HG03175 (cell line): ENCODE data around the gene BRSK2.

ENCODE experiments used
- ATAC-seq: cut with Tn5 transposase; IDR thresholded peaks from one replicate; pipeline ENCODE4 v1.9.1; 2021; ENCODE audit warnings: mild to moderate bottlenecking, moderate library complexity; ENCODE audit not compliant: unreplicated experiment

The BRSK2 gene

GRCh38 chr11:1448882-1449281 is 59.1 kb downstream of the BRSK2 start:
- no peak for ATAC-seq

DNA sequence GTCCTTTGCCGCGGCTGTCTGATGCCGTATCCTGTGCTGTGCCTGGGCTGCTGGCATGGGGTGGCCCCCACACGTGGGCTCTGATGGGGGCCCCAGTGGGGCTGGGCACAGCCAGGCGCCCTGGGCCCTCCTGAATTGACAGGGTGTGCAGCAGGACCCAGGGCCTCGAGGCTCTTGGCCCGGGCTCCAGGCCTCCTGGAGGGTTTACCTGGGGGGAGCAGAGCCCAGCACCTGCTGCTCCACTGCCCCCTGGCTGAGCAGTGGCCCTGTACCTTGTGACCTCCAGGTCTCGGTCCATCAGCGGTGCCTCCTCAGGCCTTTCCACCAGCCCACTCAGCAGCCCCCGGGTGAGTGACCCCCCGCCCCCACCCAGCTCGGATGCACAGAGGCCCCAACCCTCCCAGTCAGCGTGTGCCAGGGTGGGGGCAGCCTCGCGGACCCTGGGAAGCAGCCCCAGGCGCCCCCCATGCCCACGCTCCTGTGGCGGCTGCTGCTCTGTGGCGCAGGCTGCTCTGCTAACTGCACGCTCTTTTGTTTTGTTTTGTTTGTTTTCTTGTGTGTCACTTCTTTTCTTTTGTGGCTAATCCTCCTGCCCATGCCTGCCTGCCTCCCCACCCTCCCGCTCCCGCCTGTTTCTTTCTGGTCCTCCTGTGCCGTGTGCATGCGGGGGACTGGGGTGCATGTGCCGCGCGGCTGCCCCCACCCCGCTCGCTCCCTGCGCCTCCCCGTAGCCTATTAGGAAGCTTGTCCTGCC is 59.9 kb downstream of the BRSK2 start:
- ATAC-seq: no peak

DNA sequence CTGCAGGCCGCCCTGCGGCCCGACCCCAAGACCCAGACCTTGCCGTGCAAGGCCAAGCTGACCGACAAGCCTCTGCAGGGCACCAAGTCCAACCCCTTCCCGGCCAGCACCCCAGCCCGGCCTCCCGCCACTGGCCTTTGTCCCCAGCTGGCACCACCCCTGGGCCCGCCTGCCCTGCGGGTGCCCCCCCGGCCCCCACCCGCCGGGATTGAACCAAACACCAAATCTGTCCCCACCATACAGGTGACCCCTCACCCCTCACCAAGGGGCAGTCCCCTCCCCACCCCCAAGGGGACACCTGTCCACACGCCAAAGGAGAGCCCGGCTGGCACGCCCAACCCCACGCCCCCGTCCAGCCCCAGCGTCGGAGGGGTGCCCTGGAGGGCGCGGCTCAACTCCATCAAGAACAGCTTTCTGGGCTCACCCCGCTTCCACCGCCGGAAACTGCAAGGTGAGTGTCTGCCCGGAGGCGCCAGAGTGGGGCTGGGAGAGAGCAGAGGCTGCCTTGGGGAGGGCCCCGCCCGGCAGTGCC is 60.7 kb downstream of the BRSK2 start:
- ATAC-seq: no peak

DNA sequence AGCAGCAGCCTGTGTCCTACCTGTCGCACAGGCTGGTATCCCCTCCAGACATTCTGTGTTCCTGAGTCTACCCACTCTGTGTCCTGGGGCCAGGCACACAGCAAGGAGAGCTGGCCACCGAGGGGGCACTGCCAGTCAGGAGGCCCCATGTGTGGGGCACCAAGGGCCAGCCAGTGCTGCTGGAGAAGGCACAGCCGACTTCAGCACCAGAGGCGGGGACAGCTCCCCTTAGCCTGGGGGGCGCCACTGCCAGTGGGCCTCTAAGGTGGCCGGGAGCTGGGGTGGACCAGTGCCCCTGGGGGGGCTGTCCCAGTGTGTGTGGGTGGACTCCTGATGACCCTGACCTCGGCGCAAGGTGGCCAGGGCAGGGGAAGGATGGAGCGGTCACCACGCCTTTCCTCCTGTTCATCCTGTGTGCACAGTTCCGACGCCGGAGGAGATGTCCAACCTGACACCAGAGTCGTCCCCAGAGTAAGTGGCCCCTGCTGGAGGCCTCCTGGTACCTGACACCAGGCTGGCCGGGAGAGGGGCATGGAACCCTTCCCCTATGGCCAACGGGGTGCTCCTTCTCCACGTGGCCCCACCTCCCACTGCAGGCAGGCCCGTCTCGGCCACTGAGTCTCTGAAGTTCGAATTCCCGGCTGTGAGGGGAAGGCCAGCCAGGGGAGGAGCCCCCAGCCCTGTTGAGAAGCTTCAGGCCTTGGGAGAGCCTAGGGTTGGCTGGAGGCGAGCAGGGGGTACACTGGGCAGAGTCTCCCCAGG is 61.4 kb downstream of the BRSK2 start:
- no peak for ATAC-seq

DNA sequence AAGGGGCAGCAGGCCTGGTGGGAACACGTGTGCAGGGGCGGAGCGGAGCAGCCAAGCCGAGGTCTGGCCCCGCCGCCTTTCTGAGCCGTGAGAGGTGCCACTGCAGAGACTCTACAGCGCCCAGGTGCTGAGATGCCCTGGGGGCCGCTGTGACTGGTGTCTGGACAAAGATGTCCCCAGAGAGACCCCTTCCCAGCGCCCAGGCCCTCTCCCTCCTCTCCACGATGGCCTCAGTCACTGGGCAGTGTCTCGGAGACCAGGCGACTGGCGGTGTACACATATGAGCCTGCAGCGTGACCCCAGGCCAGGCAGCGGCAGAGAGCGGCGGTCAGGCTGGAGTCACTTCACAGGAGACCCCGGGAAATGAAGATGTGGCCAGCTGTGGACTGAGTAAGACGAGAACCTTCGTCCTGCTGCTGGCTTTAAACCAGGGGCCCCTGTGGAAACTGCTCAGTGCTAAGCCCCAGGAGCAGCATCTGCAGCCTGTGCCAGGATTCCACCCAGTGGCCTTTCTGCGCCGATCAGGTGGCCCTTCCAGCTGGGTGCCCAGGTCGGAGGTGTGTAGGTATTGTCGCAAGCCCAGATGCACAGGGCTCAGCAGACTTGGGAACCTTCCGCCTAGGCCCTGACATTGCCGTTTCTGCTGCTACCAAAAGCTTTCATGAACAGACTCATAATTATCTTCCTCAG is 62.2 kb downstream of the BRSK2 start:
- no peak for ATAC-seq

DNA sequence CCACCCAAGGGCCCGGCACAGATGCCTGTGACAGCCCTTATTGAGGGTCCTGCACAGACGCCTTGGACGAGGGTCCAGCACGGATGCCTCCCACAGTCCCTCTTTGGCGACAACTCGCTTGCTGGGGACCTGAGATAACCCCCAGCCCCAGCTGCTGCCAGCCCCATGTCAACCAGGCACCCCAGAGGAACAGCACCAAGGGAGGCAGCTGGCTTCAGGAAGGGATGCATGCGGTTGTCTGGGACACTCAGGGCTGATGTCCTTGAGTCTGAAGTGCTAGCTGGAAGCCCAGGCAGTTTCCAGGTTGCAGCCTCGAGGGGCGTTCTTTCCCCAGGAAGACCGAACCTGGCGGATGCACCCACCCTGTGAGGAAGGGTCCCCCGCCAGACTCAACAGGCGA is 63.0 kb downstream of the BRSK2 start:
- no peak for ATAC-seq

- peak; percentile 58 for ATAC-seq
Observed at GRCh38 chr11:1453611-1454034, 63.9 kb downstream of the BRSK2 start.

- no peak for ATAC-seq
Observed at GRCh38 chr11:1454576-1454975, 64.8 kb downstream of the BRSK2 start.

GRCh38 chr11:1455032-1455762 is 65.5 kb downstream of the BRSK2 start:
- ATAC-seq: no peak

- no peak for ATAC-seq
Observed at GRCh38 chr11:1455763-1456060, 66.0 kb downstream of the BRSK2 start.

- no peak for ATAC-seq
Observed at GRCh38 chr11:1456176-1456575, 66.4 kb downstream of the BRSK2 start.

DNA sequence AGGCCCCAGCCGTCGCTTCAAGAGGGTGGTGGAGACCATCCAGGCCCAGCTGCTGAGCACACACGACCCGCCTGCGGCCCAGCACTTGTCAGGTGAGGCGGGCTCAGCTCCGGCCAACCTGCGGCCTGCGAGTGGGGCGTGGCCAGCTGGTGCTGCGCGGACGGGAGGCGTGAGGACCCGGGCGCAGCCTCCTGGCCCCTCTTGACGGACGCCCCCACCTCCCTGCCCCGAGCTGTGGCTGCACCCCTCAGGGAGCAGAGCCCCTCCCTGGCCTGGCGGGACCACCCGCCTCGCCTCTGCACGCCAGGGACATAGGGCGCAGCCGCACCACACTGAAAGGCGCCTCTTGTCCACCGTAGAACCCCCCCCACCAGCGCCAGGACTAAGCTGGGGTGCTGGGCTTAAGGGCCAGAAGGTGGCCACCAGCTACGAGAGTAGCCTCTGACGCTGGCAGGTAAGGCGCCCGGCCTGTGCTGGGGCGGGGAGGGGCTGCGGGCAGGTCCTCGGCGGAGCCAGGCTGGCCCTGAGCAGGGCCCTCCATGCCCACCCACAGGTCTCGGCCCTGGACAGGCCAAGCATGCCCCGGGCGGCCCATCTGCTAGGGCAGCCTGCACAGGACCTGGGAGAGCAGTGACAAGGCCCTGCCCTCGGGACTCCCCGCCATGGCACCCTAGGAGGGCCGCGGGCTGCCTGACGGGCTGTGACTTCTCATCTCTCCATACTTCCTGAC is 67.0 kb downstream of the BRSK2 start:
- no peak for ATAC-seq

GRCh38 chr11:1457326-1457680 is 67.6 kb downstream of the BRSK2 start:
- no peak for ATAC-seq

GRCh38 chr11:1457856-1458255 is 68.1 kb downstream of the BRSK2 start:
- no peak for ATAC-seq

GRCh38 chr11:1458340-1459218 is 68.8 kb downstream of the BRSK2 start:
- no peak for ATAC-seq

GRCh38 chr11:1459219-1459575 is 69.5 kb downstream of the BRSK2 start:
- ATAC-seq: no peak

- no peak for ATAC-seq
Observed at GRCh38 chr11:1459764-1460395, 70.1 kb downstream of the BRSK2 start.

GRCh38 chr11:1460396-1460985 is 70.8 kb downstream of the BRSK2 start:
- no peak for ATAC-seq
